Stimulated activated CD4-positive, alpha-beta T cell treated with anti-CD3 and anti-CD28 coated beads, Interleukin-4, amount 100 ng/mL, for 48 hours (primary cell): ENCODE data around the gene GLIS2.
A peak's percentile ranks its signal among the peaks of the same experiment; 100 is the strongest.

Experiments
- DNase-seq, 2 donors: peaks; one replicate each; pipeline ENCODE4 v3.0.0-alpha.2; 2020; ENCODE audit warnings: low read depth in 2 of 2

The GLIS2 gene

GRCh38 chr16:4297480-4297879, 18.4 kb upstream of the GLIS2 start:
- no peak for DNase-seq

DNA sequence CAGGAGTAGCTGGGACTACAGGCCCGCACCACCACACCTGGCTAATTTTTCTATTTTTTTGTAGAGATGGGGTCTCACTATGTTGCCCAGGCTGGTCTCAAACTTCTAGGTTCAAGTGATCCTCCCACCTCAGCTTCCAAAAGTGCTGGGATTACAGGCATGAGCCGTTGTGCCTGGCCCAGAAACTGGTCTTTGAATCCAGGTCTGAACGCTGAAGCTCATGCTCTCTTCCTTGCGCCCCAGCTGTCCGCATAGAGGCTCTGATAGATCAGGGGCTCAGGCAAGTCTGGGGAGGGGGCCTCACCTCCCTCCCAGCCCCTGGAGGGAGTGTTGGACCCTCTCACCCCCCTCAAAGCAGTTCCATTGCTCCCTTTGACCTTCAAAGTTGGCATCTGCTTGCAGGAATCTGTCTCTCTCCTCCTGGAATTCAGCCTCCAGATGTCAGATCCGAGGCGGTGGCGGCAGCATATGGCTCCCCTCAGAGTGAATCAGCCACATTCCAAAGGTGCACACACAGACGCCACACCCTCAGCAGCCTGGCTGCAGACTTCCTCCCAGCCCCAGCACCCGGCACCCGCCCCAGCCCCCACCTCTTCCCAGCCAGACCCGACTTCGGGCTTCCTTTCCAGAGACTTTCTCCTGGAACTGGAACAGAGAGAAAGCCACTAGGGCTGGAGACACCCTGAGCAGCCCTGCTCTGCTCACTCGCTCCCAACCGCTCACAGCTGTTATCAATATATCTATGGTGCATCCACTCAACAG, 16.9 kb upstream of the GLIS2 start:
- DNase-seq = no peak

DNA sequence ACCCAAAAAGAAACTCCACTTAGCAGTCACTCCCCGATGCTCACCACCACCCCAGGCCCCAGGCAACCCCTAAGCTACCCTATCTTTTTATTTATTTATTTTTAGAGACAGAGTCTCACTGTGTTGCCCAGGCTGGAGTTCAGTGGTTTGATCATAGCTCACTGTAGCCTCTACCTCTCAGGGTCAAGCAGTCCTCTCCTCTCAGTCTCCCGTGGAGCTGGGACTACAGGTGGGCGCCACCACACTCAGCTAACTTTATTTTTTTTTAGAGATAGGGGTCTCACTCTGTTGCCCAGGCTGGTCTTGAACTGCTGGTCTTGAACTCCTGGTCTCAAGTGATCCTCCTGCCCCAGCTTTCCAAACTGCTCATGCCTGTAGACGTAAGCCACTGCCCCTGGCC, 14.7 kb upstream of the GLIS2 start:
- no peak for DNase-seq

GRCh38 chr16:4301968-4302367, 13.9 kb upstream of the GLIS2 start:
- no peak for DNase-seq

GRCh38 chr16:4303973-4304372, 11.9 kb upstream of the GLIS2 start:
- DNase-seq = no peak

GRCh38 chr16:4306470-4307214, 9.2 kb upstream of the GLIS2 start:
- DNase-seq = no peak

DNA sequence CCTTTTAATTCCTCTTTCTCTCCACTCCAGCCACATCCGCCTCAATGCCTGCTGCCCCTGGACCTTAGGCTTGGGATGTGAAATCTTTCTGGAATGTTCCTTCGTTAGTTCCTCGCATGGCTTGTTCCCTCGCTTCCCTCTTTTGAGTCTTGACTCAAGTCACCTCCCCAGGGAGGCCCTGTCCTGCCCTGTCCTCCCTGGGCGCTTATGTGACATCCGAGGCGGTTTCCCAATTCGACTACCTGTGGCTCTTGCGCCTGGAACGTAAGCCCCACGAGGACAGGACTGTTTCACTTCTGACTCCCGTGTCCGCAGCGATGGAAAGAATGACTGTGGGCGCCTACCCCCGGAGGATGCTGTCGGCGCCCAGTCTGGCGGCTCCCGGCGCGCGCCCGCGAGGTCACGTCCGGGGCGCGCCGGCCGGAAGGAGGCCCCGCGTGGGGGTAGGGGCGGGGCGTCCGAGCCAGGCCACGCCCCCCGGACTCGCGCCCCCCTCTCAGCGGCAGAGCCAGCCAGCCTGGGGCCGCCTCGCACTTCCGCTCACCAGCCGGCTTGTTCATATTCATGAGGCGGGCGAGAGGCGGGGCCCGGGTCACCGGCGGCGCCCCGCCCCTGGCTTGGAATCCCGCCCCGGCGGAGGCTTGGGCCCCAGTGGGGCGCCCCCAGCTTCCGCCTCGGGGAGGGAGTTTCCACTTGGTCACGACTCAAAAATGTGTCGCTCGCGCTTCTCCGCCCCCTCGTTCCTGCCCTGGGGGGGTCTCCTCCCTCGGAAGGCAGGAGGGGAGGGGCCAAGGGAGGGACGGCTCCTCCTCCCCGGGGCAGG, 8.4 kb upstream of the GLIS2 start:
- peak; percentile 91 to 93 for DNase-seq

DNA sequence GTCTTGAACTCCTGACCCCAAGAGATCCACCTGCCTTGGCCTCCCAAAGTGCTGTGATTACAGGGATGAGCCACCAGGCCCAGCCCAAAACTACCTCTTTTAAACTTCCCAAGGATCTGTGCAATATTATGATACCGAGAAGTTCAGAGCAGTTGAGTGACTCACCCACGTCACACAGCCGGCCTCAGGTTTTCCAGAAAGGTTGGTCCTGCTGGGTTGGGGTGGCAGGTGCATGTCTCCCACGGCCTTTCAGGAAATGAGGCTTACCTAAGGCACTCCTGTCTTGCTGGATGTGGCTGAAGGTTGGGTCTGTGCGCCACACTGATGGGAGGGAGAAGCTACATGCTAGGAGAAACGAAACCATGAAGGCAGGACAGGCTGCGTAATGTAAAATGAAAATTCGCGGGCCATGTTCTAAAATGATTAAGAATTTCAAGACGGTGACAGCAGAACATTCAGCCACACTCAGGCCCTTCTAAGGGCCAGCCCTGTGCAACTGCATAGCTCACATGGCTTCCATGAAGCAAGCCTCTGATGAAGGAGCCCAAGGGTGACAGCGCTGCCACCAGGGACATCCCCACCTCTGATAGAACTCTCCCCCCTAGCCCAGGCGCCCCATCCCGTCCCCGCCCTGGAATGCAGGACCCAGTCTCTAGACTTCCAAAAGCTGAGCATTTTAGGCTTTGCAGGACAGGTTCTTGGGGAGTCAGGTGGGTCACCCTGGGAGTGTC, 6.6 kb upstream of the GLIS2 start:
- DNase-seq = no peak

GRCh38 chr16:4309833-4310266, 6.0 kb upstream of the GLIS2 start:
- peak in 1 of 2 donors; percentile 52 for DNase-seq

- DNase-seq = no peak
Observed at GRCh38 chr16:4313563-4314531, 2.0 kb upstream of the GLIS2 start.

GRCh38 chr16:4314532-4315185, 1.2 kb upstream of the GLIS2 start:
- no peak for DNase-seq

- DNase-seq = no peak
Observed at GRCh38 chr16:4316108-4316863, 419 bp downstream of the GLIS2 start.

GRCh38 chr16:4316864-4317531, 1.1 kb downstream of the GLIS2 start:
- no peak for DNase-seq

DNA sequence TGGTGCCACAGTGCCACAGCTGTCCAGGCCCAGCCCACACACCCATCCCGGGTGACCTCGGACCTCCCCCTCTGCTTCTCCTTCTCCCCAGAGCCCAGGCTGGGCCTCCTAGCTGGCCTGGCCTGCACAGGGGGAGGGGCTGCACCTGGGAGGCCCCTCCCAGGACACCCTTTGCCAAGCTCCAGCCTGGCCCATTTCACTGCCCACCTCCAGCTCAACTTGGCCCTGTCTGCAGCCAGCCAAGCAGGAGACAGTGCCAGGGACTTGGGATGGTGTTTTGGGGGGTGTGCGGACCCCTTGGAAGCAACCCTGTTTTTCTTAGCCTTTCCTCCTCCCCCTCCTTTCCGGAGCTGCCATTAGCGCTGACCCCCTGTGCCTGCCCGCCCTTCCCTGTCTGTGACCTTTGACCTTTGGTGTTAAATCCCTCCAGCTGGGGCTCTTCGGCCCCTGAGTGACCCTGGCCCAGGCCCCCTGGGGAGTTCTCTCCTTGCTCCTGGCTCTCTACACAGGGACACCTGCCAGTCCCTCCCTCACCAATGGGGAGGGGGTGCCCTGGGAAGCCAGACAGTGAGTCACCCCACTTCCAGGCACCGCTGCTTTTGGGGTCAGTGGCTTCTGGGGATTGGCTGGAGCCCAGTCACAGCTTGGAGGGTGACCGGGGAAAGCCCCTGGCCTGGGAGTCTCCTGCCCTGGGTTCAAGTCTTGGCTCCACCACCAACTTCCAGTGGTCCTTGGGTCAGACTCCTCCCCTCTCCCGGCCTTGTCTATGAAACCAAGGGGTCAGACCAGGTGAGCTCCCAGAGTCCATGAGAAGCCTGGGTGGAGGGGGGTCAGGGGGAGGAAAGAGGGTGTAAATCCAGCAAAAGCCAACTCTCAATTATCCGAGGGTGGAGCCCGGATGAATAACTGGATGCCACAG, 1.9 kb downstream of the GLIS2 start:
- DNase-seq = no peak

DNA sequence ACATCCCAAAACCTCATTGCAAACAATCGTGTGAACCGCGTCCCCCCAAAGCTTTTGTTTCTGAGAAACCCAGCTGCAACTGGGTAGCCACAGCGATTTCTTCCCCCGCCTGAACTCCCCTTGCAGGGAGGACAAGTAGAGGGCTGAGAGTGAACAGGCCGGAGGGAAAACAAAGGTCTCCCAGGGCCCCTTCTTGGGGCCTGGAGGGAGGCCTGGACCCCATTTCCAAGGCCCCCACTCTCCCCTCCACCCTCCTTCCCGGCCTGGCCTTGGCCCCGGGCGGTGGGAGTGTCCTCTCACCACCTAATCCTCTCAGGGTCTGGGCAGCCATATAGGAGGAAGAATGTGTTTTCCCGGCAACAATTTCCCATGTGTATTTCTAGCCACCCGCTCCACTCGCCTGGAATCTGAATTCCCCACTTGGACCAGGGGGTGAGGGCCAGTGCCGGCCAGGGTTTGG, 2.6 kb downstream of the GLIS2 start:
- DNase-seq = no peak

GRCh38 chr16:4318967-4319366, 3.1 kb downstream of the GLIS2 start:
- no peak for DNase-seq
